Measurements from ENCODE around the gene EPS8L2.

EPS8L2 gene

DNA sequence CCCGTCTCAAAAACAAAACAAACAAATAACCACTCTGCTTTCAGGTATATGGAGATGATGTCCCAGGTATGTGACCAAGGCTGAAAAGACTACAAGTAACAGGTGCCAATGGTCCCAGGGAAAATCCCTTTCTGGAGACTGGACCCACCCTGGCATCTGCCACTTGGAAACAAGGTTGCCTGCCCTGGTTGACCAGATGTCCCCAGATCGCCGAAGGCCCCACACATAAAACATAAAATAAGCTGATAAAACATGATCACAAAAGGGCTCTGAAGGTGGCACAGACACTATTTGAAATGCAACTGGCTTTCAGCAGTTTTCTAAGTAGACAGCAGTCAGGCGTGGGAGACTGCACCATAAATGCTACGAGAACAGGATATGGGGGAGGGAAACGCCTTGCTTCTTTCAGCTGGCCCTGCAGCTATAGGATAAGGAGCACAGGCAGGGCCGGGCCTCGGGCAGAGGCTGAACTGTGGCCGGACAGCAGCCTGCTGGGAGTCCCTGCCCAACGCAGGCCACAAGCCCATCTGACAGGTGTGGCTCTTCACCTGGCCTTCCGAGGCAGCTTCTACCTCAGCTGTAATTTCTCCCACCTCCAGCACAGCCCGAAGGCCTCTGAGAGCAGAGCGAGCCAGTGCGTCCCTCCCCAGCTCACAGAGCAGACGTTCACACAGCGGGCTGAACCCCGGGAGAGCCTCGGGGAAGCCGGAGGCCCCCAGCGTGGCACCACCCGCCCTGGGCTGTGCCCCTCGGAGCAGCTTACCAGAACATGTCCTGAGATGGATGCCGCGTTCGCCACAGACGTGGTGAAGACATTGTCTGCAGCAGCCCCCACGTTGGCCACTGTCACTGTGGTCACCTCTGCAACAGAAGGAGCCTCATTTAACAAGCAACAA, 15.0 kb upstream of the EPS8L2 start:
- DNase-seq = peak; percentile 66

DNA sequence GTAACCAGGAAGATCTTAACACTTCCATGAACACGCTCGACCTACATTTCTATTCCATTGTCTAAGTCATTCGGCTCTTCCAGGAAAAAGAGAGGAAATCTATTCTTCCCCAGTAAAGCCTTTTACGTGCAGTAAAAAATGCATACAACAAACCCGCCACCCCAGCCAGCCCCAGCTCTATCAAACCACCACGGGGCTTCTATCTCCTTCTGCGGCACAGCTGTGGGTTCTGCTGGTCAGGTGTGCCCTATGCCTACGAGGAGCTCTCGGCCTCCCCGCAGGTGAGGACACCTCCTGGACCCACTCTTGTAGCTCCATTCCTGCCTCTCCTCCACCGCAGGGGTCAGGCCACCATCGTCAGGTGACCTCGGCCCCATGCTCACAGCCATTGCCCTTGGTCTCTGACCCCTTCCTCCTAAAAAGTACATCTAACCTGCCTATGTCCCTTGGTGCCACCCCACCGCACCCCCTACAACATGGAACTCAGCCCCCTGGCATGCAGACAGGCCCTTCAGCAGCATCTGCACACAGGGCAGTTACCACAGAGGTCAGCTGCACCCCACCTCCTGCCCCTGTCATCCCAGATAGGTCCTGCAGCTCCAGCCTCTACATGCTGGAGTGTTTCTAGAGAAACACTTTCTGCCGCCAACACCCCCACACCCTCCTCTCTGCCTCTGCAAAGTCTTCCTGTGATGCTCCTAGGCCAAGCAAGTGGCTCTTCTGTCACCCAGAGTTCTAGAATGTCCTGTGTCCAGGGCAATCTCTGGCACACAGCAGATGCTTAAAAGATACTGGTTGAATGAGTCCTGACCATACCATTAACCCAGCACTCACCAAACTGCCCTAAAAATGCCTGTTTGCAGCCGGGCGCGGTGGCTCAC, 14.1 kb upstream of the EPS8L2 start:
- DNase-seq = no peak

DNA sequence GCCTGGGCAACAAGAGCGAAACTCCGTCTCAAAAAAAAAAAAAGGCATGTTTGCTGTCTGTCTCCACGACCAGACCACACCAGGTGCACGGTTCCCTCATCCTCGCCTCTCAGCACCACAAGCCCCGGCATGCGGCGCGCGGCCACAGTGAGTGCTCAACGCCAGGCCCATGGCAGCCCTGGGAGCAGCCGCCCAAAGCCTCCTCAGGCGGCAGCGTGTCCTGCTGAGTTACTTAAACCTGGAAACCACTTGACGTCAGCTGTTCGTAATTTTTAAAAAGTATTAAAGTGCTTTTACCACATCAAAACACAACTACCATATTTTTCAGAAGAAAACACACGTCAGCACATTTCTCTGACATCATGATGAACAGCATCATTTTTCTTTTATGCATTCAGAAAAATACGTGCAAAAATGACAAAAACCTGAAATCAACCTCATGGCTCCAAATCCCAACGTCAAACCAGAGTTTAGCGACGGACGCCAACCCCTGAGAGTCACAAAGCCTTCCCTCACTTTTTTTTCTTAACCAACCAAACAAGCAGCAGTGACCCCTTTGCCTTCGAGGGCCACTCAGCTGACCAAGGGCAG, 13.1 kb upstream of the EPS8L2 start:
- no peak for DNase-seq

- DNase-seq = peak; percentile 30
Measured at GRCh38 chr11:693415-693831, 12.6 kb upstream of the EPS8L2 start.

DNA sequence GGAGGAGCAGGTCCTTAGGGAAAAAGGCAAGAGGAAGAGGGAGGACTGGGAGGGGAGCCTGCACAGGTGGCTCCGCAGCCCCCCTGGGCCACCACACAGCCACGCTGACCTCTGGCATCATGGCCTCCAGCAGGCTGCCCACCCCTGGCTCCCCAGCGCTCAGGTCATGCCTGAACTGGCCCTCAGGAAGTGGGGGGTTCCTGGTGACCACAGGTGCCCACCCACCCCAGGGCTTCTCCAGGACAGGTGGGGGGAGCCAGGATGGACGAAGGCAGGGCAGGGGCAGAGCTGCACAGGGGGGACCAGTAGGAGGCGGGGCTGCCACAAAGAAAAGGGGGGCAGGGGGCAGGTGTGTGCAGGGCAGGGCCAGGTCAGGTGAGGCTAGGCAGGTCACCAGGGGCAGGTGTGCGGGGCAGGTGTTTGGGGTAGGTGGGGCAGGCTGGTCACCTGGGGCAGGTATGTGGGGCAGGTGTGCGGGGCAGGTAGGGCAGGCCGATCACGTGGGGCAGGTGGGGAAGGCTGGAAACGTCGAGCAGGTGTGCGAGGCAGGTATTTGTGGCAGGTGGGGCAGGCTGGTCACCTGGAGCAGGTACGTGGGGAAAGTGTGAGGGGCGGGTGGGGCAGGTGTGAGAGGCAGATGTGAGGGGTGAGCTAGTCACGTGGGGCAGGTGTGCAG, 12.0 kb upstream of the EPS8L2 start:
- no peak for DNase-seq

DNA sequence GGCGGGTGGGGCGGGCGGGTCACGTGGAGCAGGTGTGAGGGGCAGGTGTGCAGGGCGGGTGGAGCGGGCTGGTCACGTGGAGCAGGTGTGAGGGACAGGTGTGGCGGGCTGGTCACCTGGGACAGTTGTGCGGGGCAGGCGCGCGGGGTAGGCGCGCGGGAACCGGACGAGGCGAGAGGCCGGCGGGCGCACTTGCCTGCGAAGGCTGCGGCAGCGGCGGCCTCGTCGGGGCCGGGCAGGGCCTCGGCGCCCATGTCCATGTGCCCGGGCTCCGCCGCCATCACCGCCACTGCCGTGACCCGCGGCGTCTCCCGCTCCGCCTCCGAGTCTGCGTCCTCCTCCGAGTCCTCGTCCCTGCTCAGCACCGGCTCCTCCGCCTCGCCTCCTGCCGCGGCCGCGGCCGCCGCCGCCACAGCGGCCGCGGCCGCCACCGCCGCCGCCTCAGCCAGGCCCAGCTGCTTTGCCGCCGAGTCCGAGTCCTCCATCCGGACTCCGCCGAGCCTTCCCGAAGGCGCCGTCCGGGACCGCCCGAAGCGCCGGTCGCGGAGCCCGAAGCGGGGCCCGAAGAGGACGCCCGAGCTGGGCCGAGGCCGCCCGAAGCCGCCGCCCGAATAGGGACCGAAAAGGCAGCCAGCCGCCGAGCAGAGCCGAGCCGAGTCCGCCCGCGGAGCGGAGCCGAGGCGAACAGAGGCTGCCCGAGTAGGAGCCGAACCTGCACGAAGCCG, 11.3 kb upstream of the EPS8L2 start, which contains the start of gene DEAF1:
DEAF1 (minus strand) TSS at position 660 of the 725 bp plus-strand sequence; CDS start at position 485, 175 bp downstream.
- peak; percentile 99 for DNase-seq

DNA sequence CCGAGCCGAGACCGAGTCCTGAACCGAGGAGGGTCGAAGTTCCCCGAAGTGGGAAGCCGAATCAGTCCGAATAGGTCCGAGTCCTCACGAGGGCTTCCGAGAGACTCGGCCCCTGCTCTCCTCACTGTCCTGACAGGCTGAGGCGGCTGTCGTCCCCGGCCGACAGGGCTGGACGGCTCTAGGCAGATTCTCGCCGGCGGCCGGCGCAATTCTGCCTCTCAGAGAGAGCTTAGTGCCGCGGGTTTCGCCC, 10.8 kb upstream of the EPS8L2 start:
- no peak for DNase-seq

DNA sequence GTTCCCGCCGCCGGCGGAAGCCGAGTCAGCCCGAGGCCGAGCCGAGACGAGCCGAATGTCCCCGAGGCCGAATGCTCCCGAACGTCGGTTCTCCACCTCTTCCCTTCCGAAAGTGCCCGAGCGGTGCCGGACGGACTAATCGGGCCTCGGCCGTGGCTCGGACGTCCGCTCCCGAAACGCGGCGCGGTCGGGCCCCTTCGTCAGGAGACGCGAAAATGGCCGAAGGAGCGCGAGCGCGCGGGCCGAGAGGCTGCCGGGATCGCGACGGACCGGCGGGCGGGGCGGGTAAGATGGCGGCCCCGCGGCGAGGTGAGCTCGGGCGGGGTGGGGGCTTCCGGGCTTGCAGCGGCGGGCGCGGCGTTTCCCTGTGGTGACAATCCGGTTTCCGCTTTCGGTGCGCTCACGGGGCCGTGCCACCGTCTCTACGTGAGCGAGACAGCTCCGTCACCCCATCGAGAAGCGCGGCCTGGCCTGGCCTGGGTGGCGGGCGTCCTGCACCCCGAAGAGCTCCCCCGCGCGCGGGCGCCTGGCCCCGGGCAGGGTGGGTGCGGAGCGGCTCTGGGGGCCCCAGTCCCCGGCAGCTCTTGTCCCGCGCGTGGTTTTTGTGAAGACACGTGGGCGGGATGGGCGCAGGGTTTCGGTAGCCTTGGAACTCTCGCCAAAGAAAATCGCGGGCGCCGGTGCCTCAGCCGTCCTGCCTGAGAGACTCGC, 10.3 kb upstream of the EPS8L2 start, which contains the start of gene TMEM80:
TMEM80 (plus strand) TSS at position 279 of the 711 bp plus-strand sequence; CDS start at position 291, 12 bp downstream.
- peak; percentile 100 for DNase-seq

- DNase-seq = no peak
Measured at GRCh38 chr11:696955-697491, 9.0 kb upstream of the EPS8L2 start.

GRCh38 chr11:697811-698311, 8.2 kb upstream of the EPS8L2 start:
- DNase-seq = no peak

- no peak for DNase-seq
Measured at GRCh38 chr11:698493-699115, 7.4 kb upstream of the EPS8L2 start.

DNA sequence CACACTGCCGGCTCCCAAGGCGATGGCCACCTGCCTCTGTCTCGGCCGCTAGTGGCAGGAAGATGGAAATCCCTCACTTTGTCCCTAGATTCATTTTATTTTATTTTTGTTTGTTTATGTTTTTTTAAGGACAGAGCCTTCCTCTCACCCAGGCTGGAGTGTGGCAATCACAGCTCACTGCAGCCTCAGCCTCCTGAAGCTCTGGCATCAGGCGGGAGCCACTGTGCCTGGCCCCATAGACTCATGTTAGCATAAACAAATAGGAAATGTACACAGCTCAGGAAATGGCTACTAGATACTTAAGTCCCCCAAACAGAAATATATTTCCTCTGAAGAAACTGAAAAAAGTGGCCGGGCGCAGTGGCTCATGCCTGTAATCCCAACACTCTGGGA, 6.9 kb upstream of the EPS8L2 start:
- DNase-seq = no peak

DNA sequence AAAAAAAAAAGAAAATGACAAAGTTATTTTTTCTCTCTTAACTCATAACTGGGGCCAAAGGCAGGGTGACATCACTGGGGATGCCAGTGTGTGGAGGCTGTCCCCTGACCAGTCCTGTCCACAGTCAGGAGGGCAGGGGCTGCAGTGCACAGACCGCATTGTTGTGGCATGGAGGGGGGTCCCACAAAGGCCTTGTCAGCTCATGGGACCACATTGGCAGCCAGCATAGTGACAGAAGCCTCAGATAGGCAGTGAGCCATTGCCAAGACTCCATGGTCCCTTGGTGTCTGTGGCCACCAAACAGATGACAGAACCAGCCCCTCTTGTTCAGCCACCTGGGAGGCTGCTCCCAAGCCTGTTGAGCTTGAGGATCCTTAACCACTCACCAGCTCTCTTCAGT, 6.3 kb upstream of the EPS8L2 start:
- no peak for DNase-seq

DNA sequence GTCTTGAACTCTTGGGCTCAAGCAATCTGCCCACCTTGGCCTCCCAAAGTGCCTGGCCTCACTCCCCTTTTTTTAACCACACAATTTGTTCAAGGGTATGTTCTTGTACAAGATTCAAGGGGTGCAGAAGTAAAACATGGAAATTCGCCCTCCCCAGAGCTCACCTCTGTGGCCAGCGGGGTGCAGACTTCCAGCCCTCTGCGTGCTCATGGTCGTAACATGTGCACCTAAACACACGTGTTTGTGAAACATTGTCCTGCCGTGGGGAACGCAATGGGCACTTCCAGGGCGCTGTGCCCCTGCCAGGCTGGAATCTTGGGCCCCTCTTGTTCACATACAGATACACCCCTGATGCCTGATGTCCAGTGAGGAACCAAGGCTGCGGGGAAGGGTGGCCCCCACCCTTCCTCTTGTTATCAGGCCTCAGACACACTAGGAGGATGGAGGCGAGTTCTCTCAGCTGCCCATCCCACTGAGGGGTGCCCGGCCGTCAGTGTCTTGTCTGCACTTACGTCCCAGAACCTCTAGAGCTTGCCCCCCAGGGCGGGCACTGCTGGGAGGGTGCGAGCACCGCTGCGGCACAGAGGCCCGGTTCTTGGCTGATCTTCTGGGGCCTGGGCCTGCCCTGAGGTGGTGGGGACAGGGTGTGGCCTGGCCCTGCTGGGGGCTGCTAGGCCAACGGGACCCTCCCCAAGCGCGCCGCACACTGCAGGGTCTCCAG, 4.1 kb upstream of the EPS8L2 start:
- peak; percentile 54 for DNase-seq

DNA sequence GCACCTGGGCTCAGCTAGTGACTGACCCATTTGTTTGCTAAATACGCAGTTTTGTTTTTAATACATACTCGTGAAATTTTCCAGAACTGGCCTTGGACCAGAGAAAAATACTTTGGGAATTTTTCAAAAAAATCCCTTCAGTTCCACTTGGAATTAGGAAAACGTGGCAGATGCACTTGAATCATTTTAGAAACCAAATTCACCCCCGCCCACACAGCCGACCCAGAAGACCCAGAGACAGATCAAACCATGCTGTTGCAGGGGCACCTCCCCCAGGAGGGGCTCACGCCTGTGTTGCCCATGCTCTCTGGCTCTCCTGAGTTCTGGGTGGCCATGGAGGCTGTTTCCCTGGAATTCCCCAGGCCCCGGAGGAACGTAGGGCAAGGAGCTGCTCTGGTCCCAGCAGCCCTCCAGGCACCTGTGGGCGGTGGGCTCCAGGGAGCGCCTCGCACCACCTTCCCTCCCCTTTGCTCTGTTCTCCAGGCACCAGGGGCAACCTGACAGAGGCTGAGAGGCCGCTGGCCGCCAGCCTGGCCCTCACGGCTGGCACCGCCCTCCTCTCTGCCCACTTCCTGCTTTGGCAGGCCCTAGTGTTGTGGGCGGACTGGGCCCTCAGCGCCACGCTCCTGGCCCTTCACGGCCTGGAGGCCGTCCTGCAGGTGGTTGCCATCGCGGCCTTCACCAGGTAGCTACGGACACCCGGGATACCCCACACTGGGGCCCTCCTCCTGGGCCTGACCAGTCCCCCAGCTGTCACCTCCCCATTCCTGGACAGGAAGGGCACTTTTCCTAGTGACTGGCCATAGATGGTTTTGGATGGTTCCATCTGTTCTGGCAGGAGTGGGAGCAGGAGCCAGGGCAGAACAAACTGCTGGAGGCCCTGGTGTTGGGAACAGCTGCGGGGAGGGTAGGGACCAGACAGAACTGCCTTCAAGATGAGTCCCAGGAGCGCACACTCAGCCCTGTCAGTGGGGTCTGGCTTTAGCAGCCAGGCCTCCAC, 3.3 kb upstream of the EPS8L2 start:
- peak; percentile 78 for DNase-seq

DNA sequence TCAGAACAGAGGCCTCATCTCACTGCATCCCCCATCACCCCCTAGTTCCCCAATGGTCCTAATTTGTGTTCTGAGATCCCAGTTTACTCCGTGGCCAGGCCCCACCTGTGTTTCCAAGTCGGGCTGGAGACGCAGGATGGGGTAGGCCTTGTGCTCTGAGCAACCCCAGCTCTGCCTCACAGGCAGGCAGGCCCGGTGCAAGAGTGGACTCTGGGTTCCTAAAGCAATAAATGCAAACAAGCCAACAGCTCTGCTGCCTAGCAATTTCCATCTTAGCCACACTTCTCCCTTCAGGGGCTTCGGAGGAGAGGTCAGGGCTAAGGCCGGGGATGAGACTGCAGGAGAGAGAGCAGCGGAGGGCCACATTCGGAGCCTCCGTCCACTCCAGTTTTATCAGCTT, 2.5 kb upstream of the EPS8L2 start:
- no peak for DNase-seq

GRCh38 chr11:704228-704674, 1.8 kb upstream of the EPS8L2 start:
- no peak for DNase-seq
